ENCODE data around the gene TSPAN18.

The TSPAN18 gene

DNA sequence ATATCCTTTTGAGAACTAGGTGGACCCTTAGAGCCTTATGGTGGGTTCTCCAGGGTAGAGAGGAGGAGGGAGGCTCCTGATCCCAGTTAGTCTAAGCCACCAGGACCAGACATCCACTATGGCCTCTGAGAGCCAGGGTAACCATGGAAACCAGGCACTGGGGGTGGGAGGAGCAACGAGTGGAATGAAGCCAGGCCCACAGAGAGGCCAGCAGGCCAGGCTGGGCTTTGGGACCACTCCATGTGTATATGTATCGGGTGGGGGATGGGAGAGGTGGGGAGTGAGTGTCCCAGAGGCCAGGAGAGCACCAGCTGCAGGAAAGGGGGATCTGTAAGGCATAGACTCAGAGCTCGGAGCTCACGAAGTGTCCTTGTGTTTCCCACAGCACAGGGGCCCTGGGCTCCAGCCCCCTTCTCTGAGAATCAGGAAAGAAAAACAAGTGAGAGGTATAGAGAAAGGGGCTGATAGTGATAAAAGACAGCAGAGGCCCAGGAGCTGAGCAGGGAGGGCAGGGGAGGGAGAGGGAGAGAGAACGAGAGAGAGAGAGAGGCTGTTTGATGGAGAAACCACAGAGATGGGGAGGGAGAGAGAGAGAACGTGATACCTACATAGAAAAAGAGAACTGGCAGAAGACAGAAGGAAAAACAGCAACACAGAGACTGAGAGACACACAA lies 15.5 kb upstream of the TSPAN18 start:
- no peak for DNase-seq (ENCODE audit: low read depth in 2 of 2)

DNA sequence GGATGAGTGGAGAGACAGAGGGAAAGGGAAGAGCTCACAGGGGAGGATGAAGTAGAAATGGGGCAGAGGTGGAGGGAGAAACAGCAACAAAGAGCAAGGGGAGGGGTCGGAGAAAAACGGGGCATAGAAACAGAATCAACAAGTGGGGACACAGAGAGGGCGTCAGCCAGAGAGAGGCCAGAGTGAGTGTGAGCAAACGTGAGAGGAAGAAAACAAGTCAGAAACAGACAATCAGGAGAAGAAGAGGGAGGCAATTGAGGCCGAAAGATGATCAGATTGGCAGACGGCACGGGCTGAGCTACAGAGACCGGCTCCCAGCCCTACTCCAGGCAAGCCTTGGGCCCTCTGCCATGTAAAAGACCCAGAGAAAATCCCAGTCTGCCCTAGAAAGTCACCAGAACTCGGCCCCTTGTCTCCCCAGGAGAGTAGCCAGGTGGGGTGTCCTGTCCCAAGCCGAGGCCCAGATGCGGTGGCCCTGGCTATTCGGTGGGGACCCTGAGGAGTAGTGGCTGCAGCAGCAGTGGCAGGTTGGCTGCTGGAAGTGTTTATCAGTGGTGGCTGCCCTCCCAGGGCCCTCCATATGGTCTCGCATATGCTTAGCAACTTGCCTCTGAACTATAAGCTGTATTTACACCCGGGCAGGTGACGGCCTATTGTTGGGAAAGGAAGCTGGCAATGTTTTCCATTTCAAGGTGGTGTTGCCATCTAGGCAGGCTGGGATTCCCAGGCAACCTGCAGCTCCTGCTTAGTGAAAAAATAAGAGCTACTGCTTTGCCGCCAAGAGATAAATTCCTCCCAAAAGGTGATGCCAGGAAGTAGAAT lies 14.8 kb upstream of the TSPAN18 start:
- no peak for DNase-seq (ENCODE audit: low read depth in 2 of 2)

DNA sequence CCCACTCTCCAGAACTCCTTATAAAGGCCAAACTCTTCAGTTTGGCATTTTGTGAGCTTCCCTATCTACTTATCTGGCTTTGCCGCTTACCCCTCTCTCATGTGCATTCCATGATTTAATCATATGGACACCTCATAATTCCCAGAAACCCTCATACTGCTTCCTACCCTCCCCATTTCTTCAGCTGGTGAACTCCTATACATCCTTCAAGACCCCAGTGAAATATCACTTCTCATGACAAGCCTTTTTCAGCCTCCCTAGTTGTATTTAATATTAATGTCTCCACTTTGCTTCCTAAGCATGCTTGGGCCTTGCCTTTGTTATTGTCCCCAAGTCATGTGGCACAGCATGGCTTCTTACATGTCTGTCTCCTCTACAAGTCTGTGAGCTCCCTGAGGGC lies 13.7 kb upstream of the TSPAN18 start:
- no peak for DNase-seq (ENCODE audit: low read depth in 2 of 2)

DNA sequence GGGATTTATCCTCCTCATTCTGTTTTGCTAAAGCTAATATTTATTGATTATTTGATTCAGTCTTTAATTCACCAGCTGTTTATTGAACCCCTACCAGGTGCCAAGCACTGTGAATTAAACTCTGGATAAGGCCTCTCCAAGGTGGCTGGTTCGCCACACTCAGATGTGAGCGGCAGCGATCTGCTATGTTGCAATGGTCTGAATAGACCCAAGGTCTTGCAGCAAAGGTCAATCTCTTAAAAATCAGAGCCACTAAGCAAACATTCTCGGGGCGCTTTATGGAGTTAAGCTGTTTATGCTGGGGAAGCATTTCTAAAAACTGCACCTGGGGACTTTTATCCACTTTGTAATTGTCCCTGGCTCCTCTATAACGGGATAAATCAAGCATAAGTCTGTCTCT lies 10.5 kb upstream of the TSPAN18 start:
- no peak for DNase-seq (ENCODE audit: low read depth in 2 of 2)

DNA sequence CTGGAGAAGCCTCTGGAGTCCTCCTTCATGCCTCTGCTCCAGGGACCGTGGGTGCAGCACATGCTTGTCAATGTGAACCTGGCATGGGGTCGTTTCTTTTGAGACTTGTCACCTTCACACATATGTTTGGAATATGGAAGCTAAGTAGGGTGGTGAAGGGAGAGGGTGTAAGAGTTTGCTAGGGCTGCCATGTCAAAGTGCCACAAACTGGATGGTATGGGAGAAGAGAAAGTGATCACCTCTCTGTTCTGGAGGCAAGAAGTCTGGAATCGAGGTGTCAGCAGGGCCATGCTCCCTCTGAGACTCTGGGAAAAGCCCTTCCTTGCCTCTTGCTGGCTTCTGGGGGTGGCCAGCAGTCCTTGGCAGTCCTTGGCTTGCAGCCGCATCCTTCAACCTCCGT lies 8.7 kb upstream of the TSPAN18 start:
- no peak for DNase-seq (ENCODE audit: low read depth in 2 of 2)

DNA sequence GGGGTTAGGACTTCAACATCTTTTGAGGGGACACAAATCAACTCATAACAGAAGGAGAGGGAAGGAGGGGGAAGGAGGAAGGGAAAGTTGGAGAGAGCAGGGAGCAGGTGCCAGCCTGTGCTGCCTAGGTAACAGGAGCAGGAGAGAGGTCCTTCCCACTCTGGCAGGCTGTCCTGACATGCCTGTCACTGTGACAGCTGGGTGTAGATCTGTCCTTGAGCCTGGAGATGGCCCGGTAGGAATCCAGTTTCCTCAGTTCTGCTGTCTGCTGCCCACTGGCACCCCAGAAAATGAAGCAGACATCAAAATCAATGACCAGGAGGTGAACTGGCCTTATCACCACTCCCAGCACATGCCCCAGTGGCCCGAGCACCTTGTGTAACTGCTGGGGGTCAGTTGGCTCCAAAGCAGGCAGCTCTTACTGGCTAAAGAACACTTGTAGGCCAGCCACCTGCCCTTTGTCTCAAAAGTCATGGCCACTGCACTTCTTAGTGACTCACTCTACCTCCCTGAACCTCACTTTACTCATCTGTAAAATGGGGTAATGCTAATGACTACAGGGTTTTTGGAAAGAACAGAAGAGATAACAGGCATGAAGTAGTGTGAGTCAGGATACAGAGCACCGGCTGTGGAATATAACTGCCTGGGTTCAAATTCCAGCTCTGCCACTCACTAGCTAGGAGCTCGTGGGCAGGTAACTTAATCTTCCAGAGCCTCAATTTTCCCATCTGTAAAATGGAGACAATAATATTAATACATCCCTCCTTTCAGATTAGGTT lies 8.0 kb upstream of the TSPAN18 start:
- DNase-seq (ENCODE audit: low read depth in 2 of 2), result no peak

DNA sequence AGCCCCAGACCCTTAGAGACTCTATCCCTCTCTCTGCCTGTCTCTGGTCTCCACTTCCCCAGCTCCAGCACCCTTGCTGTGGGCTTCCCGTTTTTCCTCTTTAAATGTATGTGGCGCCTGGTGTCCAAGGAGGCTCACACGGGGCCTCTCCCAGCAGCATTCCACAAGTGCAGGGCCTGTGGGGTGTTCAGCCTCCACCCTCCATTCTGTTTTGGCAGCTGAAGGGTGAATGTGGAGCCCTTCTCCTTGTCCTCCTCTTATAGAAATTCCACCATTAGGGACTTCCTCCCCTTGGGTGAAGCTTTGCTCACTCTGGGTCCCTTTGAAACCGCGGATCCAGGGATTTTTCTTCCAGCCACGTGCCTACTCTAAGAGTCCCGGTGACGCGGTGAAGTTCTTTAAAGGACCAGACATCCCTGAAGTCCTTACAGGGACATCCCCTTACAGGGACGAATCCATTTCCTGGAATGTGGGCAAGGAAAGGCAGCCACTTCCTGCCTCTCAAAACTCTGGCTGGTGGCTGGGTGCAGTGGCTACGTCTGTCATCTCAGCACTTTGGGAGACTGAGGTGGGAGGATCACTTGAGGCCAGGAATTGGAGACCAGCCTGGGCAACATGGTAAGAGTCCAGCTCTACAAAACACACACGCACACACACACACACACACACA lies 1.6 kb upstream of the TSPAN18 start:
- no peak for DNase-seq (ENCODE audit: low read depth in 2 of 2)

DNA sequence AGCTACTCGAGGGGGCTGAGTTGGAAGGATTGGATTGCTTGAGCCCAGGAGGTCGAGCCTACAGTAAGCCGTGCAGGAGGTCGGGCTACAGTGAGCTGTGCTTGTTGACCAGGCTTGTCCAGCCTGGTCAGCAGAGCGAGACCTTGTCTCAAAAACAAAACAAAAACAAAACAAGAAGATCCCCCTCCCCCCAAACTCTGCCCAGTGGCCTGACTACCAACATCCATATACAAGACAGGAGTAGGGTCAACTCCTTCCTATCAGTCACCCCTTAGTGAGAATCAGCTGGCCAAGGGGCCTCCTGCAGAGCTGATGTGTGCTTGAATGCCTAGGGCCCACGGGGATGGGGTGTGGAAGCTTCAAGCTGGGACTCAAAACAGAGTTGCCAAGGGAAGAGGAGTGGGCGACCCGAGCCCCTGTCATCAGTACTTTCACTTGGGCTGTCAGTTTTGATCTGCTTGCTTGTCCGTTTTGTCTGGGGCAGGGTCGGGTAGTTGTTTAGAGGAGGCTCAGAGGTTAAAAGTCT lies 942 bp upstream of the TSPAN18 start:
- no peak for DNase-seq (ENCODE audit: low read depth in 2 of 2)

DNA sequence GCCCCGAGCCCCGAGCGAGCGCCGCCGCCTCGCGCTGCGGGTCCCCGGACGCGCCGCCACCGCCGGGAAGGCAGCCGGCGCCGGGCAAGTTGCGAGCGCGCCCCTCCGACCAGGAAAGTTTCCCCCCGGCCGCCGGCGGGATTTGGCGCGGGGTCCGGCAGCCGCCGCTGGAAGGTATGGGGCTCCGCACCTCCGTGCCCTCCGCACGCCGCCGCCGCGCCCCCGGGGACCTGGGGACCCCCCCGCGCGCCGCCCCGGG lies 281 bp downstream of the TSPAN18 start:
- no peak for DNase-seq (ENCODE audit: low read depth in 2 of 2)

DNA sequence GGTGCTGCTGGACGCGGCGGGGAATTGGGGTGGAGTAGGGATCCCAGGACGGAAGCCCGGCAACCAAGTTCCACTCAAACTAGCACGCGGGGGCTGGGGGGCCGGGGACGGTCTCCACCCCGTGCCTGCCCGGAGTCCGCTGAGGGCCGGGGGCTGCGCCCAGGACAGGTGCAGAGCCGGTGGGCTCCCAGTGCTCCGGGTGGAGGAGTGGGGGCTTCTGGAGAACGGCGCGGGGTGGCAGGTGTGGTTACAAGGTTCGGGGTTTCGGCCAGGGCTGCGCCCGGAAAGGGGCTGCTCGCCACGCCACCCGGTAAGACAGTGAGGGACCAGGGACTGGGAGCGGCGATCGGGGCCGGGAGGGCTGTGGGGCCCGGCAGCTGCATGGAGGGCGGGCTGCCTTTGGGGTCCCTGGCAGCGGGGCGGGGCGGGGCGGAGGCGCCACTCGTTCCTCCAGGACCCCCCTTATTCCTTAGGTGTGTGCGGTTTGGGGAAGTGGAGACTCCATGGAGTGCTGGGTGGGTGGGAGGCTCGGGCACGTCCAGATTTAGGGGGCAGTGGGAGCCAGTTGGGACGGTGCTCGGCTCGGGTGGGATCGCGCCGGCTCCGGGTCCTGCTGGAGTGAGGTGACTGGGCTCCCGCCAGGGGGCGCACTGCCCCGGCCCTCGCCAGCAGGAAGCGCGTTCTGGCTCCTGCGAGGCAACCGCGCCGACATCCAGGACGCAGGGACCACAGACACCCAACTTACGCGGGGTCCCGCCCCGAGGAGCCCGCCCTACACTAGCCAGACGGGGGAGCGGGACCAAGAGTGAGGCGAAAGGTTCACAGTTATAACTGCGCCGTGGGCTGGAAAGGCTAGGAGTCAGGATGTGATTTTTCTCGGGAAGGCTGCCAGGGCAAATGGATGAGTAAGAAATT lies 868 bp downstream of the TSPAN18 start:
- peak; percentile 65 to 77 for DNase-seq (ENCODE audit: low read depth in 2 of 2)

DNA sequence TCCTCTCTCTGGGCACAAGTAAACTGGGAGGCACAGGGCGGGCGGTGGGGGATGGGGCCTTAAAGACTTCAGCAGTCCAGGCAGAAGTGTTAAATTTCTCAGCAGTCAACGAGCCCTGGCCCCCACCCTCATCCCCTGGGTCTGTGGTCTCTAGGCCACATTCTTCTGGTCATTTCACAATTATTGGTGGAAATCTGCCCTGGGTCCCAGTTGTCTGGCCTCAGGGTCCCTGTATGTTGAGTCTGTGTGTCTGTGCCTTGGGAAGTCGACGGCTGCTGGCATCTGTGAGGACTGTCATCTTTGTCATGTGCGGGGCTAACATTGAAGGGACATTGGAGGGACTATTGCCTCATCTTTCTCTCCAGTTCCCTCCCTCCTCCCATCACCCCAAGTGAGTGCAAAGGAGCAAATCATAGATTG lies 1.7 kb downstream of the TSPAN18 start:
- no peak for DNase-seq (ENCODE audit: low read depth in 2 of 2)

DNA sequence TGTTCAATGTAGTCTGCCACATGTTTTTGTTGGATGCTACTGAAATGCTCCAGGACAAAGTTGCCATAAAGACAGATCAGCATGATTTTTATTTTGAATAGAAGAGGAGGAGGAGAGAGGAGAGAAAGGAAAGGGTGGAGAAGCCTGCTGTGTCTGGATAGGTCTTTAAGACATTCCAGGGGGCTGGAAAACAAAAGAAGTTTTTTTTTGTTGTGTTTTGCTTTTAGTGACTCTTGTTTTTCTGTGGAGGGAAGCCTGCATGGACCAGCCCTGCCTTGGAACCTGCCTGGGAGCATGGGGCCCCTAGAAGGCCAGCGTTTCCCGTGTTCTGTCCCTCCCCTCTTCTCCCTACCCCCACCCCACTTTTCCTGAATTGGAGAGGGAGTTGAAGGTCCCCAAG lies 2.3 kb downstream of the TSPAN18 start:
- DNase-seq (ENCODE audit: low read depth in 2 of 2), result no peak

DNA sequence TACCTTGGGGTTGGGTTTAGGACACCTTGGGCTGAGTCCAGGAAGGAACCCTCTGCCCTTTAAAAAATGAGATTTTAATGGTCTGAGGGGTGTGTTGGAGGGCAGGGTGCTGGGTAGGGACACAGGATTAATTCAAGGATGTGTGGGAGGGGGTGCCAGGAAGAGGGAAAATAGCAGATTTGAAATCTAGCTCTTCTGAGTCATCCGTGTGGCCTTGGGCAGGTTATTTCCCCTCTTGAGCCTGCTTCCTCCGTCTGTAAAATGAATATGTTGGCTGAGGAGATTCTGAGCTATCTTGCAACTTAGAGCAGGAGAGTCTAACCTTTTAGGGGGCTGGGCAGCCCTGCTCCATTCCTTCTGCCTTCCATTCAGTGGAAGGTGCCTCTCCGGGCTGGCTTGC lies 3.0 kb downstream of the TSPAN18 start:
- no peak for DNase-seq (ENCODE audit: low read depth in 2 of 2)

DNA sequence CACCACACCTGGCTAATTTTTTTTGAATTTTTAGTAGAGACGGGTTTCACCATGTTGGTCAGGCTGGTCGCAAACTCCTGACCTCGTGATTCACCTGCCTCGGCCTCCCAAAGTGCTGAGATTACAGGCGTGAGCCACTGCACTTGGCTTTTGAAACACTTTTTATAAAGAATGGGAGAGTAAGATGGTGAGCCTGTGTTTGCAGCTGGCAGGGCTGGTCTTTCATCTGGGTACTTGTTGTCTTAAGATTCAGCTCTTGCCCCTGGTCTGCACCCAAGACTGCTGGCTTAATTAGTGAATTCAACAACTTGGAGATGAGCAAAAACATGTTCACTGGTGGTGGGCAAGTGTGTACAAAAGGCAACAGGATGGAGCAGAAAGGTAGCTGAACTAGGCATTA lies 4.0 kb downstream of the TSPAN18 start:
- DNase-seq (ENCODE audit: low read depth in 2 of 2), result no peak

DNA sequence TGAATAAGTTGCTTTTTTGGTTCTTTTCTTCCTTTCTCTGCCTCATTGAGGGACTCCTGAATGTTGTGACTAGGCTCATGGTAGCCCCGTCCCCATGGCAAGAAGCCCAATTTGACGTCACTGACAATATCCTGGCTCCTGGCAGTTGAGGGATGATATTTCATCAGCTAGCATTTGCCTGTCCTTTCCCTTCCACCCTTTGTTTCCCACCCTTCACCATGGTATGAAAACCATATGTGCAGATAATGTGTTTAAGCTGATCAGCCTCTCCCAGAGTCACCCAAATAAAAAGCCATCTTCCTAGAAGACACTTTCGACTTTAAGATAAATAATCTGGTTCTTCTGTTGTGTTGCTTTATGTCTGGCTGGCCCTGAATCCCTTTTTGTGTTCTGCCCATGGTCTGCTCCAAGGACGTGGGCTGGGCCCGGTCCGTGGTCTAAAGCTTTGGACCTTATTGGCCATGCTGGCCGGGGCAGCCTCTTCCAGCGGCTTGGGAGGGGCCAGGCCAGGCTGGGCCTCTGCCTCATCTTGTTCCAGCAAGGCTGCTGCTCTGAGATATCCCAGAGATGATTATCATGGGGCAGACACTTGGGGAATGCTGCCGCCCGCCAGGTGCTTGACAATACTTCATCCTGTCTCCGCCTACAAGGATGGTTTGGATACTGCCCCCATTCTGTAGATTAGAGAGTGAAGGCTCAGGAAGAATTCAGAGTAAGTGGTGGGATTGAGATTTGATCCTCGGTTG lies 5.1 kb downstream of the TSPAN18 start:
- DNase-seq (ENCODE audit: low read depth in 2 of 2), result no peak

DNA sequence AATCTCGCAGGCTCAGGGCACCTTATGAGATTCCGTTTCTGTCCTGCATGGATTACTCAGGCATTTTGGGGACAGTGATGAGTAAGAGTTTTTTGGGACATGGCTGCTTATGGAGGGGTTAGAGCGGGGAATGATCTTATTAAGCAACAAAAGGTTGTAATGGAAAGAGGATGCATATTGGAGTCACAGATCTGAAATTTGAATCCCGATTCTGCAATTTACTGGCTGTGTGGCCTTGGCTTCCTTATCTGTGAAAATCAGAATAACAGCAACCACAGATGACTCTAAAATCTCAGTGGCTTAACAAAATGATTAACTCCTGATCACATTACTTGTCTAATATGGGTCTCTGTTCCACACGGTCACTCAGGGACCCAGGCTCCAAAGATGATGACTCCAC lies 5.8 kb downstream of the TSPAN18 start:
- DNase-seq (ENCODE audit: low read depth in 2 of 2), result no peak

DNA sequence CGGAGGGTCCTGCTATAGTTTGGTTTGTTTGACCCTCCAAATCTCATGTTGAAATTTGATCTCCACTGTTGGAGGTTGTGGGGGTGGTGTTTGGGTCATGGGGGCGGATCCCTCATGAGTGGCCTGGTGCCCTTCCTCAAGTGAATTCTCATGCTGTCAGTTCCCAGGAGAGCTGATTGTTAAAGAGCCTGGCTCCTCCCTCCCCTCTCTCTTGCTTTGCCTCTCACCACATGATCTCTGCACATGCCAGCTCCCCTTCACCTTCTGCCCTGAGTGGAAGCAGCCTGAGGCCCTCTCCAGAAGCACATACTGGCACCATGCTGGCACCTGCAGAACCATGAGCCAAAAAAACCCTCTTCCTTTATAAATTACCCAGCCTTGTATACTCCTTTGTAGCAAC lies 7.1 kb downstream of the TSPAN18 start:
- no peak for DNase-seq (ENCODE audit: low read depth in 2 of 2)

DNA sequence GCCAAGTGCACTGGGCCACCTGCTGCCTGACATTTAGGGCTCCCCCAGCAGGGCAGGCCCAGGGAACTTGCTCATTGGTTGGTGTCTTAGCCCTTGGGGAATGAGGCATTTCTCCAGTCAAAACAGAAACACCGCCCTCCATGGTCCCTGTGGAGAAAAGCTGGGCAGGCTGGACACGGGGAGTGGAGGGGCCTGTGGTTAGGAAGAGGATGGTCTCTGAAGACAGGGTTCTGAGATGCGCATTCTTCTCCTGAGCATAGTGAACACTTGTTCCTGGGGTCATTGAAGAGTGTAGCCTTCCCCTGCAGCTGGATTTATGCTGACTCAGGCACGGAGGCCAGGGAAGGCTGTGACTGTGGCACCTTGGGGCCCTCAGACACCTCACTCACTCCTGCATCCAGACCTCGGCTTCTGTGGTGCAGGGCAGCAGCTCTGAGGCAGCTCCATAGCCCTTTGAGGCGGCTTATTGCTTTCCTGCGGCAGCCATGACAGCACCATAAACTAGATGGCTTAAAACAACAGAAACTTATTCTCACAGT lies 8.2 kb downstream of the TSPAN18 start:
- DNase-seq (ENCODE audit: low read depth in 2 of 2), result no peak

DNA sequence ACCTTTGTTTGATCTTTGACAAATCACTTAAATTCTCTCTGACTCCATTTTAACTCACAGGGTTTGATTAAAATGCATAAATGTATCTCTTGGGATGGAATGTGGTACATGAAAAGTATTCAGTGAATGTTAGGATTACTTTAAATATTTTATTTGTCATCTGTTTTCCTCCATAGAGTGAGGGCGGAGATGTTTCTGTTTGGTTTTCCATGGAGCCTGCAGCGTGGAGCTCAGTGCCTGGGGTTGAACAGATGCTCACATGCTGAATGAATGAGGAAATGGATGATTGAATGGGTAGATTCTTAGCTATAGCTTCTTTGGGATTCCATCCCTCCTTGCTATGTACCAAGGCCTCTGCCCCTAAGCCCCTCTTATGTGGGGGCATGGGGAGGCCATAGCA lies 10.0 kb downstream of the TSPAN18 start:
- DNase-seq (ENCODE audit: low read depth in 2 of 2), result no peak

Measured in stimulated activated CD4-positive, alpha-beta T cell treated with anti-CD3 and anti-CD28 coated beads, Interleukin-12 subunit alpha, Interleukin-12 subunit beta, amount 100 ng/mL, for 24 hours (primary cell).